Measurements from ENCODE around the gene ARFGAP1.
"Not testable (repeated sequence)": the region's sequence is repeated elsewhere in the genome, so short reads cannot be mapped to it uniquely, and the experiment has no call there.

ARFGAP1 gene

GRCh38 chr20:63334356-63334755 is 61.7 kb downstream of the ARFGAP1 start:
- Histone ChIP-seq H3K9ac (ENCODE audit: insufficient read length) (no peak overlapping the region), H3K4me3 (no peak overlapping the region), H3K27ac (no peak overlapping the region), H3K36me3 (ENCODE audit: insufficient read depth, low read length) (no peaks in the 10 kb centered on the region), H3K9me3 (ENCODE audit: low read depth, low read length) (no peaks in the 10 kb centered on the region)
- no peak for DNase-seq (ENCODE audit: low read depth, low spot score)
- TF ChIP-seq POLR2AphosphoS5 (IDR thresholded peaks at IDR 0.05; ENCODE audit: borderline replicate concordance, low read depth, low read length) (no peak), EZH2 (IDR thresholded peaks at IDR 0.05) (no peak), FOXP2 (optimal IDR thresholded peaks at IDR 0.05; ENCODE audit: control extremely low read depth, extremely low read length, insufficient read depth) (no peak)

- not testable (repeated sequence) for H3K4me3 ChIP-seq; H3K9me3 ChIP-seq (ENCODE audit: low read depth, low read length); DNase-seq (ENCODE audit: low read depth, low spot score); H3K36me3 ChIP-seq (ENCODE audit: insufficient read depth, low read length); H3K27ac ChIP-seq; H3K9ac ChIP-seq (ENCODE audit: insufficient read length)
Observed at GRCh38 chr20:63335060-63335459, 62.4 kb downstream of the ARFGAP1 start.

- no peak for TF ChIP-seq POLR2AphosphoS5 (IDR thresholded peaks at IDR 0.05; ENCODE audit: borderline replicate concordance, low read depth, low read length)
- no peak for TF ChIP-seq EZH2 (IDR thresholded peaks at IDR 0.05)
- no peak for TF ChIP-seq FOXP2 (optimal IDR thresholded peaks at IDR 0.05; ENCODE audit: control extremely low read depth, extremely low read length, insufficient read depth)
- no peak overlapping the region for H3K27ac ChIP-seq
- no peaks in the 10 kb centered on the region for H3K36me3 ChIP-seq (ENCODE audit: insufficient read depth, low read length)
- no peak for DNase-seq (ENCODE audit: low read depth, low spot score)
- no peaks in the 10 kb centered on the region for H3K9me3 ChIP-seq (ENCODE audit: low read depth, low read length)
- H3K9ac ChIP-seq (ENCODE audit: insufficient read length): no peak overlapping the region
- no peak overlapping the region for H3K4me3 ChIP-seq
Observed at GRCh38 chr20:63335711-63336110, 63.1 kb downstream of the ARFGAP1 start.

- Histone ChIP-seq H3K27ac (no peak overlapping the region), H3K9me3 (ENCODE audit: low read depth, low read length) (no peaks in the 10 kb centered on the region), H3K9ac (ENCODE audit: insufficient read length) (no peak overlapping the region), H3K36me3 (ENCODE audit: insufficient read depth, low read length) (no peaks in the 10 kb centered on the region), H3K4me3 (no peak overlapping the region)
- no peak for DNase-seq (ENCODE audit: low read depth, low spot score)
- TF ChIP-seq FOXP2 (optimal IDR thresholded peaks at IDR 0.05; ENCODE audit: control extremely low read depth, extremely low read length, insufficient read depth) (no peak), EZH2 (IDR thresholded peaks at IDR 0.05) (no peak), POLR2AphosphoS5 (IDR thresholded peaks at IDR 0.05; ENCODE audit: borderline replicate concordance, low read depth, low read length) (no peak)
Observed at GRCh38 chr20:63336232-63336752, 63.7 kb downstream of the ARFGAP1 start.

- TF ChIP-seq EZH2 (IDR thresholded peaks at IDR 0.05): no peak
- TF ChIP-seq FOXP2 (optimal IDR thresholded peaks at IDR 0.05; ENCODE audit: control extremely low read depth, extremely low read length, insufficient read depth): no peak
- TF ChIP-seq POLR2AphosphoS5 (IDR thresholded peaks at IDR 0.05; ENCODE audit: borderline replicate concordance, low read depth, low read length): no peak
- Histone ChIP-seq H3K27ac (no peak overlapping the region), H3K9me3 (ENCODE audit: low read depth, low read length) (no peaks in the 10 kb centered on the region), H3K36me3 (ENCODE audit: insufficient read depth, low read length) (no peaks in the 10 kb centered on the region), H3K9ac (ENCODE audit: insufficient read length) (no peak overlapping the region), H3K4me3 (no peak overlapping the region)
- DNase-seq (ENCODE audit: low read depth, low spot score): no peak
Observed at GRCh38 chr20:63337786-63338420, 65.3 kb downstream of the ARFGAP1 start.
